ENCODE data around the gene NPAS2. TPM values are rescaled to one million over a fixed set of nuclear protein-coding genes. Genes with fewer than 3 reads are reported as not detected.

Gene NPAS2
- total RNA-seq, 1 experiment from 2014 or later: 20.4 TPM

DNA sequence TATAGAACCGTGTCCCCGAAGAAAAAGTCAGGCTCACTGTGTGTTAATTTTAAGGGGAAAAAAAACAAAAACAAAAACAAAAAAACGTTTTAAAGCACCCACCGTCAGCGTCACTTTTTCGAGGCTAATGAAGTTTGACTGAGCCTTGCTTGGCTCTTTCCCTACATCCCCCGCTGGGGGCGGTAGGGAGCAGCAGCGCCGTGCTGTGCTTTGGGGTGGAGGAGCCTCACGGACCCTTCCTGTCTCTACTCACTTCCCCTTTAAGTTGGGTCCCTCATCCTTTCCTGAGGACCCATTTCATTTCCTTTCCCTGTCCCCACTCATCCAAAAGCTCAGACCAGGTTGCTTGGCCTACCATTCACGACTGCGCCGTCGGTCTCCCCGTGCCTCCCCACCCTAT, 99.4 kb downstream of the NPAS2 start:
- no peaks in the 10 kb centered on the region for H3K36me3 ChIP-seq (ENCODE audit: control insufficient read depth in 1 of 2, insufficient read depth in 2 of 2, low read length in 2 of 2)
- RAD21 ChIA-PET (ENCODE audit: low non-redundant PET in 1 of 2, low total read pairs in 2 of 2, uncharacterized antibody in 2 of 2, unreplicated experiment in 2 of 2): no interaction called here
- BruUV-seq (replicated peaks): no TSS peak

DNA sequence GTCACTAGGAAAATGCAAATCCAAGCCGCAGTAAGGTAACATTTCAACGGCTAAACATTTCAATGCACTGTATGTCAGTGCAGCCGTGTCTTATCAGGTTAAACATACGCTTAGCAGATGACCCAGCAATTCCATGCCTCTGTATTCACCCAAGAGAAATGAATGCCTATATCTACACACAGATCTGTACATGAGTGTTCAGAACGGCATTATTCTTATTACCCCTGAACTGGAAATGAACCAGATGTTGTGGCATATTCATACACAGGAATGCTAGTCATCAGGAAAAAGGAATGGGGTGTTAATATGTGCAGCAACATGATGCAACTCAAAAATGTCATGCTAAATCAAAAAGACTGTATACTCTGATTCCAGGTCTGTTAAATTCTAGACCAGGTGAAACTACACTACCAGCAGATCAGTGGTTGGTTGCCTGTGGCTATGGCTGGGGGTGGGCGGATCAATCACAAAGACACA, 101.8 kb downstream of the NPAS2 start:
- H3K4me3 ChIP-seq (replicated peaks in 1 of 2; ENCODE audit: low read depth in 1 of 2, low read length in 2 of 2): no peak overlapping the region
- CTCF ChIA-PET: no interaction called here
- ATAC-seq: no peak

More for the DNA sequence above, 99.4 kb downstream of the NPAS2 start:
- Histone ChIP-seq H3K27me3 (ENCODE audit: insufficient read depth, low read length) (no peaks in the 10 kb centered on the region), H2AFZ (ENCODE audit: low read depth, low read length, poor library complexity, severe bottlenecking) (no peak overlapping the region), H3K9me3 (ENCODE audit: control insufficient read depth in 1 of 2, insufficient read depth in 1 of 2, low read depth in 1 of 2, low read length in 2 of 2) (no peaks in the 10 kb centered on the region), H3K4me1 (ENCODE audit: control insufficient read depth in 1 of 2, insufficient read depth in 2 of 2, low read length in 2 of 2) (no peaks in the 10 kb centered on the region), H3K79me2 (ENCODE audit: insufficient read depth, low read length) (no peaks in the 10 kb centered on the region), H3K27ac (ENCODE audit: low read depth, low read length) (no peak overlapping the region), H3K4me3 (replicated peaks in 1 of 2; ENCODE audit: low read depth in 1 of 2, low read length in 2 of 2) (no peak overlapping the region), H3K9ac (ENCODE audit: low read length) (no peak overlapping the region), H3K9me2 (ENCODE audit: insufficient read depth) (no peaks in the 10 kb centered on the region), H4K20me1 (ENCODE audit: insufficient read depth) (no peaks in the 10 kb centered on the region), H3K4me2 (ENCODE audit: low read length) (no peak overlapping the region)
- intact Hi-C loops (cut with micrococcal nuclease): no loop called here
- ATAC-seq (no peak), DNase-seq (ENCODE audit: low read depth, low spot score) (no peak)
- POLR2A ChIA-PET: interaction anchor here (1.1 kb wide), 1 partner anchor 16 kb away, joined by 3 read pairs; no protein-coding TSS in a partner anchor
- CTCF ChIA-PET: no interaction called here
- TF ChIP-seq, protein P1, sequence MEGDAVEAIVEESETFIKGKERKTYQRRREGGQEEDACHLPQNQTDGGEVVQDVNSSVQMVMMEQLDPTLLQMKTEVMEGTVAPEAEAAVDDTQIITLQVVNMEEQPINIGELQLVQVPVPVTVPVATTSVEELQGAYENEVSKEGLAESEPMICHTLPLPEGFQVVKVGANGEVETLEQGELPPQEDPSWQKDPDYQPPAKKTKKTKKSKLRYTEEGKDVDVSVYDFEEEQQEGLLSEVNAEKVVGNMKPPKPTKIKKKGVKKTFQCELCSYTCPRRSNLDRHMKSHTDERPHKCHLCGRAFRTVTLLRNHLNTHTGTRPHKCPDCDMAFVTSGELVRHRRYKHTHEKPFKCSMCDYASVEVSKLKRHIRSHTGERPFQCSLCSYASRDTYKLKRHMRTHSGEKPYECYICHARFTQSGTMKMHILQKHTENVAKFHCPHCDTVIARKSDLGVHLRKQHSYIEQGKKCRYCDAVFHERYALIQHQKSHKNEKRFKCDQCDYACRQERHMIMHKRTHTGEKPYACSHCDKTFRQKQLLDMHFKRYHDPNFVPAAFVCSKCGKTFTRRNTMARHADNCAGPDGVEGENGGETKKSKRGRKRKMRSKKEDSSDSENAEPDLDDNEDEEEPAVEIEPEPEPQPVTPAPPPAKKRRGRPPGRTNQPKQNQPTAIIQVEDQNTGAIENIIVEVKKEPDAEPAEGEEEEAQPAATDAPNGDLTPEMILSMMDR (IDR thresholded peaks at IDR 0.05 in 2 of 3, conservative IDR thresholded peaks at IDR 0.05 in 1 of 3; ENCODE audit: borderline replicate concordance in 1 of 3, insufficient read depth in 1 of 3, low read depth in 2 of 3, low read length in 2 of 3): peak in 1 of 3 experiments; percentile 19; a peak in 1 of 6 replicates
- TF ChIP-seq SP1 (IDR thresholded peaks at IDR 0.05; ENCODE audit: low read depth): no peak

More for the DNA sequence above, 101.8 kb downstream of the NPAS2 start:
- ChIA-PET POLR2A (no interaction called here), RAD21 (ENCODE audit: low non-redundant PET in 1 of 2, low total read pairs in 2 of 2, uncharacterized antibody in 2 of 2, unreplicated experiment in 2 of 2) (no interaction called here)
- BruUV-seq (replicated peaks): no TSS peak
- peaks cover 0 to 5% of the 10 kb centered on the region in 2 experiments; a peak in 2 of 4 replicates for H3K36me3 ChIP-seq (ENCODE audit: control insufficient read depth in 1 of 2, insufficient read depth in 2 of 2, low read length in 2 of 2)
- no peaks in the 10 kb centered on the region for H3K9me2 ChIP-seq (ENCODE audit: insufficient read depth)
- no peaks in the 10 kb centered on the region for H3K9me3 ChIP-seq (ENCODE audit: control insufficient read depth in 1 of 2, insufficient read depth in 1 of 2, low read depth in 1 of 2, low read length in 2 of 2)
- no peaks in the 10 kb centered on the region for H3K27me3 ChIP-seq (ENCODE audit: insufficient read depth, low read length)
- no peak overlapping the region for H3K27ac ChIP-seq (ENCODE audit: low read depth, low read length)
- H3K9ac ChIP-seq (ENCODE audit: low read length): no peak overlapping the region
- no peak overlapping the region for H3K4me2 ChIP-seq (ENCODE audit: low read length)
- TF ChIP-seq, protein P2, sequence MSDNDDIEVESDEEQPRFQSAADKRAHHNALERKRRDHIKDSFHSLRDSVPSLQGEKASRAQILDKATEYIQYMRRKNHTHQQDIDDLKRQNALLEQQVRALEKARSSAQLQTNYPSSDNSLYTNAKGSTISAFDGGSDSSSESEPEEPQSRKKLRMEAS (IDR thresholded peaks at IDR 0.05): no peak
- TF ChIP-seq JUND (IDR thresholded peaks at IDR 0.05): no peak
- TF ChIP-seq, protein P3, sequence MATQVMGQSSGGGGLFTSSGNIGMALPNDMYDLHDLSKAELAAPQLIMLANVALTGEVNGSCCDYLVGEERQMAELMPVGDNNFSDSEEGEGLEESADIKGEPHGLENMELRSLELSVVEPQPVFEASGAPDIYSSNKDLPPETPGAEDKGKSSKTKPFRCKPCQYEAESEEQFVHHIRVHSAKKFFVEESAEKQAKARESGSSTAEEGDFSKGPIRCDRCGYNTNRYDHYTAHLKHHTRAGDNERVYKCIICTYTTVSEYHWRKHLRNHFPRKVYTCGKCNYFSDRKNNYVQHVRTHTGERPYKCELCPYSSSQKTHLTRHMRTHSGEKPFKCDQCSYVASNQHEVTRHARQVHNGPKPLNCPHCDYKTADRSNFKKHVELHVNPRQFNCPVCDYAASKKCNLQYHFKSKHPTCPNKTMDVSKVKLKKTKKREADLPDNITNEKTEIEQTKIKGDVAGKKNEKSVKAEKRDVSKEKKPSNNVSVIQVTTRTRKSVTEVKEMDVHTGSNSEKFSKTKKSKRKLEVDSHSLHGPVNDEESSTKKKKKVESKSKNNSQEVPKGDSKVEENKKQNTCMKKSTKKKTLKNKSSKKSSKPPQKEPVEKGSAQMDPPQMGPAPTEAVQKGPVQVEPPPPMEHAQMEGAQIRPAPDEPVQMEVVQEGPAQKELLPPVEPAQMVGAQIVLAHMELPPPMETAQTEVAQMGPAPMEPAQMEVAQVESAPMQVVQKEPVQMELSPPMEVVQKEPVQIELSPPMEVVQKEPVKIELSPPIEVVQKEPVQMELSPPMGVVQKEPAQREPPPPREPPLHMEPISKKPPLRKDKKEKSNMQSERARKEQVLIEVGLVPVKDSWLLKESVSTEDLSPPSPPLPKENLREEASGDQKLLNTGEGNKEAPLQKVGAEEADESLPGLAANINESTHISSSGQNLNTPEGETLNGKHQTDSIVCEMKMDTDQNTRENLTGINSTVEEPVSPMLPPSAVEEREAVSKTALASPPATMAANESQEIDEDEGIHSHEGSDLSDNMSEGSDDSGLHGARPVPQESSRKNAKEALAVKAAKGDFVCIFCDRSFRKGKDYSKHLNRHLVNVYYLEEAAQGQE (IDR thresholded peaks at IDR 0.05; ENCODE audit: low read depth): no peak
- H3K79me2 ChIP-seq (ENCODE audit: insufficient read depth, low read length): no peaks in the 10 kb centered on the region
- no peak for DNase-seq (ENCODE audit: low read depth, low spot score)
- intact Hi-C loops (cut with micrococcal nuclease): no loop called here
- no peaks in the 10 kb centered on the region for H4K20me1 ChIP-seq (ENCODE audit: insufficient read depth)
- no peaks in the 10 kb centered on the region for H3K4me1 ChIP-seq (ENCODE audit: control insufficient read depth in 1 of 2, insufficient read depth in 2 of 2, low read length in 2 of 2)
- H2AFZ ChIP-seq (ENCODE audit: low read depth, low read length, poor library complexity, severe bottlenecking): no peak overlapping the region

Measured in HCT116 (cell line).